ENCODE data around the gene DELE1.

The DELE1 gene, protein sequence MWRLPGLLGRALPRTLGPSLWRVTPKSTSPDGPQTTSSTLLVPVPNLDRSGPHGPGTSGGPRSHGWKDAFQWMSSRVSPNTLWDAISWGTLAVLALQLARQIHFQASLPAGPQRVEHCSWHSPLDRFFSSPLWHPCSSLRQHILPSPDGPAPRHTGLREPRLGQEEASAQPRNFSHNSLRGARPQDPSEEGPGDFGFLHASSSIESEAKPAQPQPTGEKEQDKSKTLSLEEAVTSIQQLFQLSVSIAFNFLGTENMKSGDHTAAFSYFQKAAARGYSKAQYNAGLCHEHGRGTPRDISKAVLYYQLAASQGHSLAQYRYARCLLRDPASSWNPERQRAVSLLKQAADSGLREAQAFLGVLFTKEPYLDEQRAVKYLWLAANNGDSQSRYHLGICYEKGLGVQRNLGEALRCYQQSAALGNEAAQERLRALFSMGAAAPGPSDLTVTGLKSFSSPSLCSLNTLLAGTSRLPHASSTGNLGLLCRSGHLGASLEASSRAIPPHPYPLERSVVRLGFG

DNA sequence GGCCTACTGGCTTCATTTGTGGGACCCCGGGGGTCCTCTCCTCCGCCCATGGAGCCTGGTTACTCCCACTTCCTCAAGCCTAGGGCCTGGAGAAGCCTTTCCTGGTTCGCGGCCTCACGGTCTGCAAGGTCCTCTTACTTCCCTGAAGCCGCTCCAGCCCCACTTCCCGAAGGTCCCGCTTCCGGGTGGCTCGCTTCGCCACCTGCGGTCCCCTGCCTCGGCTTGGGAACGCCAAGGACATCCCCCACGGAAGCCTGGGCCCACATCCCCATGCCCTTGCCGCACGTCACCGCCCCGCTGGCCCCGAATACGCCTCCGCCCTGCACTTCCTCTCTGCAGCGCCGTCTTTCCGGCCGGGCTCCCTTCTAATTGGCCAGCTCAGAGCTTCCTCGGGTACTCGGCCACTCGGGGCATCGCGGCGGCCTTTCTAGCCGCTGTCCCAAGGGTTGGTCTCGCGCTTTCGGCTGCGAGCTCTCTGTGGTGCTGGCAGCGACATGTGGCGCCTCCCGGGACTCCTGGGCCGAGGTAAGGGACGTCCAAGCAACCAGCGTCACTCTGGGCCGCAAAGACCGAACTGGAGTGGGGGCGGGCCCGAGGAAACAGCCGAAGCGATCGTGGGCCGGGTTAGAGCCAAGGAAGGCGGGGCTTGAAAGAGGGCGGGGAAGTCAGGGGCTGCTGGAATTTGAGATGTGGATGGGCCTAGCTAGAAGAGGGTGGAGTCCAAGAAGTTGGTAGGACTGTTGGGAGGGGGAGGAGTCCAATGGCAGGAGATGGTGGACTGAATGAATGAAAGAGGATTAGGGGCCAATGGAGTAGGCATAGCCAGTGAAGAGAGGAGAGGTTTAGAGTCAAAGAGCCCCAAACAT is at the start of gene DELE1:
TSS of gene DELE1 (plus strand) at position 424 of the 866 bp plus-strand sequence. CDS start at position 495, 71 bp downstream.
- ATAC-seq (peak; percentile 98), DNase-seq (ENCODE audit: low spot score in 2 of 2) (peak; percentile 79 to 95)
- Mint-ChIP-seq H3K4me1 (peaks cover 30% of the 10 kb centered on the region), H3K9me3 (no peaks in the 10 kb centered on the region), H3K4me3 (peak within 1 kb of the TSS; percentile 95), H3K36me3 (peaks cover 52% of the 10 kb centered on the region), H3K27ac (peak within 1 kb of the TSS; percentile 97)

DNA sequence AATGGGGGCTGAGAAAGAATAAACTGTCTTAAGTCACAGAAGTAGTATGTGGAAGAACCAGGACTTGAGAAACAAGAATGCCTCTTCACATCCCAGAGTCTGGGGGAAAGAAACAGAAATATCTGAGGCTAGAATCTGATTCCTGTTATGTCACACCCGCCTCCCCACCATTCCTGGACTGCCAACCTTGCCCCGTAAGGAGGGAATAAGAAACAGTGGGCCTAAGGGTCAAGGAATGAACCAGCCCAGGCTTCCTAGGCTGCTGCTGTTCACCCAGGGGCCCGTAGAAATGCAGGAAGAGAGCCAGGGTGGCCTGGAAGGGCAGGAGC is 49.8 kb upstream of the DELE1 start:
- DNase-seq (ENCODE audit: low spot score in 2 of 2) (no peak), ATAC-seq (no peak)
- H3K27ac Mint-ChIP-seq = no peak overlapping the region
- peaks cover 20% of the 10 kb centered on the region for H3K4me1 Mint-ChIP-seq
- H3K4me3 Mint-ChIP-seq = no peak overlapping the region
- H3K9me3 Mint-ChIP-seq = no peaks in the 10 kb centered on the region
- no peaks in the 10 kb centered on the region for H3K36me3 Mint-ChIP-seq

DNA sequence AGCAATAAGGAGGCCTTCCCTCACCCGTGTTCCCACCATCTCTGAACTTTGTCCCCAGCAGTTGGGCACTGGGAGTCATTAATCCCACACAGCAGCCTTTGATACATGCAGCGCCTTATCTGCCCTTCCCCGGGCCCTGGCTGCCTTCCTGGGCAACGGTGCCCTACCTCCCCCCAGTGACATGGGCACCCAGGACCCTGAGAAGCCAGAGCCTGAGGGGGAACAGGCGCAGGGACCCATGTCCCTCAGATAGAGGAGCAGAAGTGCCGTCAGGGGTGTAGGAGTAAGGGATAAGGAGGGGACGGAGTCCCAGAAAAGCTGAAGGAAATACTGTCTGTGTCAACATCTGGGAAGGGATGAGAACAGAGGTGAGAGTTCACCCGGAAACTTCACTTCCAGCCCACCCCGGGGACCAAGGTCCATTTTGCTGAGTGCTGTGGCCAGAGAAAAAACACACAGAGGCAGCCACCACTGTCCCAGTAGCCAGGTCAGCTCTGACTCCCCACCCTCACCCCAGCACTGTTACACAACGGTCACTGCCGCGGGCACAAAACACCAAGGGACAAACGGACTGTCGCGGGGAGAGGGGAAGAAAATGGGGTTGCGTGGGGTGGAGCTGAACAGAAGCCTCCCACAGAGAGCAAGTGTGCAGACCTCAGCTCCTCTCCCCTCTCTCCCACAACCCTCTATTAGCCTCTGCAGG is 49.3 kb upstream of the DELE1 start:
- H3K4me1 Mint-ChIP-seq = peaks cover 25% of the 10 kb centered on the region
- no peak for DNase-seq (ENCODE audit: low spot score in 2 of 2)
- ATAC-seq = no peak

DNA sequence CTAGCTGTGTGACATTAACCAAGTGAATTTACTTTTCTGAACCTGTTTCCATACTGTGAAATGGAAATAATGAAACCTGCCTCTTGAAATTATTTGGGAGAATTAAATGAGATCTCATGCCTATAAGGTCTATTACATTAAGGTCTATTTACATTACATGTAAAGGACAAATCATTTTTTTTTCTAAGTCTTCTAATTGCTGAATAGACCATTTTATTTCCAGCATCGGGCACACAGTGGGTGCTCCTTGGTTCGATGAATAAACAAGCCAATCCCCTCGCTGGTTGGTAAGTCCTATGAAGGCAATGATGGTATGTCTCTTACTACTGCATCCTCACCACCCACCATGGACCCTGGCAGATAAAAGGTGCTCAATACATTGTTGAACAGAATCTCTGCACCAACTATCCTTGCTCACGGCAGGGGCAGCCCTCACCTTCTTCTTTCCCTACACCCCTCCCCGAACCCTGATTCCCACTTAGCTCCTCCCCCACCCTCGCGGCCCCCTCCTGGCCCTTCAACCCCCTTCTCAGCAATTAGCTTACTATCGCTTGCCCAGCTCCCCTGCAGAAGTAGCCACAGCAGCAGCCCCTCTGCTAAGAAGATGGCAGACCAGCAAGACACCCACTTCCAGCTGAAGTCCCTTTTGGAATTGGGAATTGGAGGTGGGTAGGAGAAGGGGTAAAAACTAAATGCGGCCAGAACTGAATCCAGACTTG is 48.5 kb upstream of the DELE1 start:
- H3K9me3 Mint-ChIP-seq = no peaks in the 10 kb centered on the region
- H3K4me3 Mint-ChIP-seq = no peak overlapping the region
- ATAC-seq (no peak), DNase-seq (ENCODE audit: low spot score in 2 of 2) (no peak)
- H3K27ac Mint-ChIP-seq = no peak overlapping the region
- H3K4me1 Mint-ChIP-seq = peaks cover 30% of the 10 kb centered on the region
- no peaks in the 10 kb centered on the region for H3K36me3 Mint-ChIP-seq

More for the DNA sequence above, 49.3 kb upstream of the DELE1 start:
- H3K4me3 Mint-ChIP-seq = no peak overlapping the region
- no peak overlapping the region for H3K27ac Mint-ChIP-seq
- no peaks in the 10 kb centered on the region for H3K9me3 Mint-ChIP-seq
- no peaks in the 10 kb centered on the region for H3K36me3 Mint-ChIP-seq

DNA sequence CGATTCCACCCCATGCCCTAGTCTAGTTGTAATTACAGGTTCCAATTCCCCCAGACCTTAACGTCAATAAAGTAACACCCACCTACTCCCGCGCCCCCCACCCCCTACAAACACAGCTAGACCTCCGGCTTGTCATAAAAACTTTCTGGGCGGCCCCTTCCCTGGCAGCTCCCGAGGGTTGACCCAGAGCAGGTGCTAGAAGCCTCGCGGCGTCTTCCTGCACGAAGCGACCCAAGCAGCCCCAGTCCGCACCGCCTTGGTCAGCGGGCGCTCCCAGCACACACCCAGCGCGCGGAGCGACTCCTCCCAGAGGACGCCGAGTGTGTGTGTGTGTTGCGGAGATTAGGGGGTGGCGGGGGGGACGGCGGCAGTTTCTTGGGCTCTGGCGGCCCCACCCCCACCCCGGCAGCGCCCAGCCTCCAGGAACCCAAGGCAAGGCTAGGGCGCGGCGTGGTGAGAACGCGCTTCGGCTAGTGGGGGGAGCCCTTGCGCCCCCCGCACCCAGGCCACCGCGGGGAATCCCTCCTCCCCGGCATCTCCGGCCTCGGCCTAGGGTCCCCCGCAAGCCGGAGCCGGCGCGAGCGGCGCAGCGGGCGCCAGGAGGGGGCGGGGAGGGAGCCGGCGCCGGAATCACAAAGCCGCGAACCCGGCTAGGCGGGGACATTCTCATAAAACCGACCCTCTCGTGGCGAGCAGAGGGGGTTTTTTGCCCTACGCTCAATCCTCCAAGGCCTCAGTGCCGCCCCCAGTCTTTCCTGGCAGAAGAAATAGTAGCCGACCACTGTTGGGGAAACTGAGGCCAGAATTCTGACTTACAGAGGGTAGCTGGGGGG is 47.7 kb upstream of the DELE1 start:
- peak overlapping the region; percentile 77 for H3K4me3 Mint-ChIP-seq
- no peak for DNase-seq (ENCODE audit: low spot score in 2 of 2)

DNA sequence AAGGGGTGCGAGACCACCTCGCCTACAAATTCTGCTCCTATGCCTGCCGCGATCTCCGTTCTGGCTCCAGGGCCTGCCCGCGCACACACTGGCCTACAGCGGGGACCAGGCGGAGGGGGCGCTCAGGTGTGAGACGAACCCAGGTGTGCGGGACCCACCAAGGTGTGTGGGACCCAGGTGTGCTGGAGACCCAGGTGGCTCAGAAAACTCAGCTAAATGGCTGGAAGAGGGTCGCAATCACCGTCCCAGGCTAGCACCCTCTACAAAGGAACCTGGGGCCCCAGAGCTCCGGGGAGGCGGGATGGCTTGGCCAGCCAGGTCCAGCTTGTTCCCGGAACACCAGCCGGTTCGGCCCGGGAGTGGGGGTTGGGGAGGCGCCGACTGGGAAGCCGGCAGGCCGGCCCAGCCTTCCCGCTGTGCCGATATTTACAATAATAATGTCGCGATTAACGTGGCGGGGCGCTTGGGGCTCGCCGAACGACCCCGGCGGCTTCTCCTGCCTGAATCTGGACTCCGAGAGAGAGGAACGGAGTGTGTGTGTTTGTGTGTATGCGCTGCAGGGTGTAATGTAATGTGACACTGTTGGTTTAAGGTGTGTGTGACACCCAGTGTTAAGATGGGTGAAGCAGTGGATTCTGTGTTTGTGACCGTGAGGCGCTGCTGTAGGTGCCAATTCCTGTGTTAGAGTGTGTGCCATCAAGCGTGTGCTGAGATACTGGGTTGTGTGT is 46.9 kb upstream of the DELE1 start:
- H3K36me3 Mint-ChIP-seq = no peaks in the 10 kb centered on the region
- DNase-seq (ENCODE audit: low spot score in 2 of 2) (no peak), ATAC-seq (no peak)
- no peaks in the 10 kb centered on the region for H3K9me3 Mint-ChIP-seq
- H3K27ac Mint-ChIP-seq = no peak overlapping the region
- peaks cover 30% of the 10 kb centered on the region for H3K4me1 Mint-ChIP-seq
- H3K4me3 Mint-ChIP-seq = peak overlapping the region; percentile 77

More for the DNA sequence above, 47.7 kb upstream of the DELE1 start:
- Mint-ChIP-seq H3K27ac (no peak overlapping the region), H3K4me1 (peaks cover 30% of the 10 kb centered on the region), H3K36me3 (no peaks in the 10 kb centered on the region), H3K9me3 (no peaks in the 10 kb centered on the region)
- ATAC-seq = no peak

DNA sequence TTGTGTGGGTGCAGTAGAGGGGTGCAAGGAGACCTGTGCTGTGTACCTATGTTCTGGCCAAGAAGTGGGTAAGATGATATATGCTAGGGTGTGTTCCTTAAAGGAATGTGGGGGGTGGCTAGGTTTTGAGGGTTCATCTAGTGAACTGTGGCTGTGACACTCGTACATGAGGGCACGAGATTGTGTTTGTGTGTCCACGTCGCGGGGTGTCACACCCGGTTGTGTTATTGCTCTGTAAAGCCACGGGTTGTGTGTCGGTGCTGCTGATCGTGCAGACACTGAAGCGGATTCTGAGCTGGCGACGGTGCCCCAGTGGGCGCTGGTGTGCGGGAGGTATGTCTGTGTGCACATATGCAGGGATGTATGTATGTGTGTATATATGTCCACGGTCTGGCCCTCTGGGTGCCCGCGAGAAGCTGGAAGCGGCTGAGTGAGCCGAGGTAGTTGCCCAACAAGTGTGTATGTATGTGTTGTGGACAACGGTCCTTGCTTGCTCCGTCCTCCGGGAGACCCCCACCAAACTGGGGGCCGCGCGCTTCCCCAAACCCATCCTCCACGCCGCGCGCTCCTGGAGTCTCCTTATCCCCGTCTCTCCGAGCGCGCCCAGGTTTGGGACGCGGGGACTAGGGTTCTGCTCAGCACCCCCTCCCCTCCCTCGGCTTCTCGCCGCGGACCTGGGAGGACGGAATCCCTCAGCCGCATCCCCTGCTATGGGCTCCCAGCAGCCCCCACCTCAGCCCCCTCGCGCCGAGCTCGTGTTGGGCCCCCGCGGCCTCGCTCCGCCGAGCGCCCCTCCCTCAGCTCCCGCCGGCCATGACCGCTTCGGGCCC is 46.1 kb upstream of the DELE1 start:
- Mint-ChIP-seq H3K4me3 (peak overlapping the region; percentile 77), H3K4me1 (peaks cover 30% of the 10 kb centered on the region), H3K9me3 (no peaks in the 10 kb centered on the region), H3K27ac (no peak overlapping the region), H3K36me3 (no peaks in the 10 kb centered on the region)
- peak in 1 of 2 donors; percentile 58 for DNase-seq (ENCODE audit: low spot score in 2 of 2)
- no peak for ATAC-seq

DNA sequence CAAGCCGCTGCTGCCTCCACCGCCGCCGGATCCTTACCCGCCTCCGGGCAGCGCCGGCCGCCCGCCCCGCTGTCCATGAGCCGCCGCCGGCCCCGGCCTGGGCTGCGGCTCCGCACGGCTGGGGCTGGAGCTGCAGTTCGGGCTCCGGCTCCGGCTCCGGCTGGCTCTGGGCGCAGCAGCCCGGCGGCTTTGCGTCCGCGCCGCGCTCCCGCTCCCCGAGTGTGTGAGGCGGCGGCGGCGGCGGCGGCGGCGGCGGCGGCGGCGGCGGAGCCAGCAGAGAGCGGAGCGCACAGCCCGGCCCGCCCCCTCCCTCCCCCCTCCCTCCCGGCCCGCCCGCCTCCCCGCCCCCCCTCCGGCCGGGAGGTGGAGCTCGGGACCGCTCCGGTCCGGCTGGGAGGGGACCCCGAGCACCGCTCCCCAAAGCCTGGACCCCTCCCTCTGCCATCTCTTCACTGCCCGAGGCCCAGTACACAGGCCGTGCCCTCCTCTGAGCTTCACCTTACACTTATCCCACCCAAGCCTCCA is 45.4 kb upstream of the DELE1 start, which contains the start of gene PCDH1:
TSS of gene PCDH1 (minus strand) at position 225 of the 525 bp plus-strand sequence. CDS start at position 77, 148 bp downstream.
- ATAC-seq (peak; percentile 41), DNase-seq (ENCODE audit: low spot score in 2 of 2) (peak; percentile 18 to 60)
- peak within 1 kb of the TSS; percentile 77 for H3K4me3 Mint-ChIP-seq
- no peaks in the 10 kb centered on the region for H3K36me3 Mint-ChIP-seq
- H3K9me3 Mint-ChIP-seq = no peaks in the 10 kb centered on the region
- H3K27ac Mint-ChIP-seq = no peak within 1 kb of the TSS
- peaks cover 30% of the 10 kb centered on the region for H3K4me1 Mint-ChIP-seq

DNA sequence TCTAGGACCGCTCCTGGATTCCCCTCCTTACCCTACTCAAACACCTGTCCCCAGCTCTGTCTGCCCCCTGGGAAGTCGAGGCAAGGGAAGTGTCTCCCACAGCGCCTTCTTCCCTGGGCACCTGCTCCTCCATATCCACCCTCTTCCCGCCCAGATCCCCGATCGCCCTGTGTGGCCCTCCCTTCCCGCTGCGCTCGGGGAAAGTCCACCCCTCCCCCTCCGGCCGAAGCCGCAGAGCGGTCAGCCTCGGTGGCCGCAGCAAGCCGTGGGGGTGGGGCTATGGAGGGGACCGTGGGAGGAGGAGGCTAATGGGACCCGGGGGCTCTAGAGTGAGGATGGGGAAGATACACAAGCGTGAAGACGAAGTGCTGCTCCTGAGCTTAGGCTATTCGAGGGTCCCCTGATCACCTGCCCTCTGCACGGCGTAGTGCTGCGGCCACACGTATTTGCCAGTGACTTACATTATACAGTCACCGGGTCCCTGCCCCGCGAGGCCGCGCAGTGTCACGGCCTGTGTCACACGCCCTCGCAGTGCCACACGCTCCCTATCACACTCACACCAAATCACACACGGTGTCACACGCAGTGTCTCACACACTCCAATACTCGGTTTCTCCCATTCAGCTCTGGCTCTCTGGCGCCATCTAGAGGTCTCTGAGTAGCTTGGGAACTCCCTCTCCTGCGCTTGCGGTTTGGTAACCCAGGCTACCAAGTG is 44.8 kb upstream of the DELE1 start:
- Mint-ChIP-seq H3K9me3 (no peaks in the 10 kb centered on the region), H3K4me3 (peak overlapping the region; percentile 77), H3K27ac (no peak overlapping the region), H3K4me1 (peaks cover 33% of the 10 kb centered on the region), H3K36me3 (no peaks in the 10 kb centered on the region)
- peak; percentile 84 to 91 for DNase-seq (ENCODE audit: low spot score in 2 of 2)
- peak; percentile 86 for ATAC-seq

DNA sequence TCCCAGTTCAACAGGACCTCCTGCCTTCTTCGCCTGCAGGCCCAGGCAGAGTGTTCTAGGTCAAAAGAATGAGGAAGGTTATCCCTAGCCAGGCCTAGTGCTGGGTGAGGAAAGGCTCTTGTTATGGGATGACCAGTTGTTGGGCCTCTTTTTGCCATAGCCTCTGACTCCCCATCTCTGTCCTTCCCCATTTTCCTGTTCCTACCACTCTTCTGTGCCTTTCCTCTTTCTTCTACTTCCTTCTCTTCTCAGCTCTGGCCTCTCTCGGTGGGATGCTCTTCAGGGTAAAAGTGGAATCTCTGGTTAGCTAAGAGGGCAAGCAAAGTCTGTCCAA is 44.3 kb upstream of the DELE1 start:
- Mint-ChIP-seq H3K4me1 (peaks cover 35% of the 10 kb centered on the region), H3K36me3 (no peaks in the 10 kb centered on the region), H3K4me3 (peak overlapping the region; percentile 77), H3K9me3 (no peaks in the 10 kb centered on the region), H3K27ac (no peak overlapping the region)
- DNase-seq (ENCODE audit: low spot score in 2 of 2) = no peak
- no peak for ATAC-seq

DNA sequence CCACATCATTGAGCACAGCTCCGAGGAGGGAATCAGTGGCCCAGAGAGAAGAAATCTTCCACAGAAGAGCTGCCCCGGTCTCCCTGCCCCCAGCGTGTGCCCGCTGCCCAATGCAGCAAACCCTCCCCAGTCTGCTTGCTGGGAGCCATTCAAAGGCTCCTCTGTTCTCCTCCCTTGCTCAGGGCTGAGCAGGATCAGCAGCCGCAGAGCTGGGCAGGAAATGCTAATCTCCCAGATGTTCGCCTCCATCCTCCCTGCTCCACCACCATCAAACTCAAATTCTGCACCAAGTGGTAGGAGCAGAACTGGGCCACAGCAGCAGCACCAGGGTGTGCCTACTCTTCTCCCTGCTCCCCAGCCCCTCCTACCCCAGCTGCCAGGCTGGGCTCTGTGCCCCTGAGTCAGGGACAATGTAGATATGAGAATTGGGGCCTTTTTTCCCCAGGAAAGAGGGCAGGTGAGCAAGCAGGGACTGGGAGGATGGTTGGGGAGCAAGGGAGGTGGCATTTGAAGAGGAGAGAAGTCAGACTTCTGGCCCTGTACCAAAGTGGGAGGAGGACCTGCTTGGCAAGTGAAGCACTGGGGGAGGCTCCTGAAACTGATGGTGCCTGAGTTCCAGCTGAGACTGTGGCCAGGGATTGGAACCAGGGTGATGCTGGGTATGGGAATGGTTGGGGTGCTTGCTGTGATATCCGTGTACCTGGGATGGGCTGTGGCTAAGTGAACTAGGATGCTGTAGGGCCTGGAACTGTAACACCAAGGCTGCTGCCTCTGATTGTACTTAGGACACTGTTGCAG is 43.5 kb upstream of the DELE1 start:
- H3K27ac Mint-ChIP-seq = peak overlapping the region; percentile 43
- no peaks in the 10 kb centered on the region for H3K9me3 Mint-ChIP-seq
- peaks cover 35% of the 10 kb centered on the region for H3K4me1 Mint-ChIP-seq
- no peaks in the 10 kb centered on the region for H3K36me3 Mint-ChIP-seq
- no peak overlapping the region for H3K4me3 Mint-ChIP-seq
- DNase-seq (ENCODE audit: low spot score in 2 of 2) = no peak
- ATAC-seq = no peak
